HG03060 (cell line): Measurements from ENCODE around the gene YAP1.
"Not testable (repeated sequence)": the region's sequence is repeated elsewhere in the genome, so short reads cannot be mapped to it uniquely, and the experiment has no call there.

Source experiments
- ATAC-seq: cut with Tn5 transposase; IDR thresholded peaks from one replicate; pipeline ENCODE4 v1.9.1; 2021; ENCODE audit warnings: low read depth, moderate number of reproducible peaks; ENCODE audit not compliant: unreplicated experiment

The YAP1 gene

GRCh38 chr11:102234779-102235439 is 124.7 kb downstream of the YAP1 start:
- no peak for ATAC-seq

- no peak for ATAC-seq
These were observed 127.0 kb downstream of the YAP1 start for GRCh38 chr11:102237096-102237735.

DNA sequence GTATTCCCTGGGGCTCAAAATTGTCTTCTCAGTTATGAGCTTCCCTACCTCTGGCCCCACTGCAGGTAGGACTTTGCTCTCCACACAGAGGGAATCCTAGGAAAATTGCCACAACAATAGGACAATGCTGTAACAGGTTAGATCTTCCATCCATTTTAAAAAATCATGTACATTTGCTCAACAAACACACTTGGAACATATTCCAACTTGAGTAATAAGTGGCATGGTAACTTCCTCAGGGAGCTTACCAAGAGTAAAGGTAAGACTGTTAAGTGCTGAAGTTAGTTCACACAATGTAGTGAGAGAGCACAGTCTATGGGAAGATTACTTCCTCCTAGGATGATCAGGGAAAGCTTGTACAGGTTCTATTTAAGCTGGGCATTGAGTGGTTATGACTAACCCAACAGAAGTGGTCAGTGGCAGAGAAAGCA is 128.2 kb downstream of the YAP1 start:
- ATAC-seq = no peak

DNA sequence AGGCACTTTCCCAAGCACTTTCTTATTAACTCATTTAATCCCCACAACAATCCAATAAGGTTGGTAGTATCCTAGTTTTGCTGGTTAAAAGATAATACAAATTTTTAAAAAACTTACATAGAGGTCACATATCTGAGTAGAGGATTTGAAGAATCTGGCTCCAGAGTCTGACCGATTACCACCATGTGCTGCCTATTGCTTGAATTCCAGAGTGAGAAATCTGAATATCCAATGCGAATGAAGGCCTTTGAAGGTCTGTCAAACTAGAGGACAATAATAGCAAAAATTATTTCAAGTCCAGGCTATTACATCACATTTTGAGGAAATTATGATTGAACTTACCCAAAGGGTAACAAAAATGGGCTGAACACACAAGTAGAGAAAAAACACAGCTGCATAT is 129.2 kb downstream of the YAP1 start:
- ATAC-seq = no peak

DNA sequence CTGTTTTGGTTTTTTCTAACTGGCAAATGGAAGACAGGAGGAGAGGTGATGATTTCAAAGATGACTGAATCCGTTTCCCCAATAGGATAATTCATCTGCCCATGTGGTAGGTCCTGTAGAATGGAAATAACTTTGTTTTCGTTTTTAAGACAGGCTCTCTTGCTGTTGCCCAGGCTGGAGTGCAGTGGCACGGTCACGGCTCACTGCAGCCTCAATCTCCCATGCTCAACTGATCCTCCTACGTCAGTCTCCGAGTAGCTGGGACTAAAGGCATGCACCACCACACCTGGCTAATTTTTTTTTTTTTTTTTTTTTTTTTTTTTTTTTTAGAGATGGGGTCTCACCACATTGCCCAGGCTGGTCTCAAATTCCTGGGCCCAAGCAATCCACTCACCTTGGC is 129.7 kb downstream of the YAP1 start:
- ATAC-seq = no peak

GRCh38 chr11:102240502-102240901 is 130.3 kb downstream of the YAP1 start:
- no peak for ATAC-seq

DNA sequence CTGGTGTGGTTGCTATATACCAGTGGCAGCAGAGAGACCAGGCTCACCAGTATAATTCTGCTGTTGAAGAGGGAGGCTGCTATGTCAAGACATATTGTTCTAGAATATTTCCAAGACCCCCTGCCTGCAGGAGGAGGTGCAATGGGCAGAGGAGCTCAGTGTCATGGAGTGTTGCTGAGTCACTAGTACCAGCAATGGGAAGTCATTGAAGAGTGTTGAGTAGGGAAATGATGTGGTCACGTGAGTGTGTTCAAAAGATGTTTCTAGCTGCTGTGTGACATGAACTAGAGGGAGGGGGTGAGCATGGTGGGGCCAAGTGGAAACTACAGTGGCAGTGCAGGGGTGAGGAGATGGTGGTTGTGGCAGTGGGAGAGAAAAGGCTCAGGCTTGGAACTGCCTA is 130.8 kb downstream of the YAP1 start:
- no peak for ATAC-seq

GRCh38 chr11:102243399-102243884 is 133.2 kb downstream of the YAP1 start:
- ATAC-seq = no peak

- ATAC-seq = no peak
These were observed 134.6 kb downstream of the YAP1 start for GRCh38 chr11:102244681-102245409.

- no peak for ATAC-seq
These were observed 141.2 kb downstream of the YAP1 start for GRCh38 chr11:102251423-102251822.

DNA sequence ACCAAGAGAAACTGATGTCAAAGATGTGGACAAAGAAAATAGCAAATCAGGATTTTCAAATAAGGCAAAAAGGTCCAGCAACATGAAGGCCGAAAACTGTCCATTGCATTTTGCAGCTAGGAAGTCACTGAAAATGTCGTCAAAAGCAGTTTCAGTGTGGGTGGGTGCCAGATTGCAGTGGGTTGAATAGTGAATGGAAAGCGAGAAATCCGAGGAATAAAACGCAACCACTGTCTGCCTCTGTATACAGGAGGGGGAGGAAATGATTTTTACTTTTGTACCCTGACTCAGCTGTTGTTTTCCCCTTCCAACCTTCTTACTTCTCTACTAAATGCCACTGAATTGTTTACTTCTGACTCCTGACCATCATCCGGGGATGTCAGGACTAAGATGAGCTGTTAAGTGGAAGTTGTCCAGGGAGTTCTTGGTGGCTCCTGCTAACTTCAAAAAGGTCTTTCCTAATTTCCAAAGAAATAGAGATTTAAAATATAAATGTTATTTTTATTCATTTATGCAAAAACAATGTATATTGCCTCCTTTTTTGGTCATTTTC is 142.2 kb downstream of the YAP1 start:
- ATAC-seq = no peak

DNA sequence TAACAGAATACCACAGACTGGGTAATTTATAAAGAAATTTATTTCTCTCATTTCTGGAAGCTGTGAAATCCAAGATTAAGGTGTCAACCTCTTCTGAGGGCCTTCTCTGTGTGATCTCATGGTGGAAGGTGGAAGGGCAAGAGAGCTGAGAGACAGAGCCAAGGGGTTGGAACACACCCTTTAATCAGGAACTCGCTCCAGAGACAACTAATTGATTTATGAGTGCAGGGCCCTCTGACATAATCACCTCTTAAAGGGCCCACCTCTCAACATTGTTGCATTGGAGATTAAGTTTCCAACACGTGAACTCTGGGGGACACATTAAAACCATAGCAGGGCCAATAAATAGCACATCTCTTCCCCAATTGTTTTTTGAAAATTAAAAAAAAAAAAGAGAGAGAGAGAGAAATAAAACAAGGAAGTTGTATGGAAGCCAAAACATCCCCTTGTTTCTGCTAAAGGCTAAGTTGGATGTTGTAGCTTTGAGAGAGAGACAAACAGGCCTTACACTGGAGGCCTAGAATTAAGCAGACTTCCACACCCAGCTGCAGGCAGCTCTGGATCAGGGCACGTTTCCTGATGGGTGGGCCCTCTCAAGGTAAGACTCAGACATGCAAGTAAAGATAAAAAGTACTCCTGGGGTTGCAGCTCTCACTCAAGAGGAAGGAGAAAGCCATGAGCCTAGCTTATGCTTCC is 142.9 kb downstream of the YAP1 start:
- no peak for ATAC-seq

- ATAC-seq = no peak
These were observed 143.8 kb downstream of the YAP1 start for GRCh38 chr11:102254047-102254446.

- no peak for ATAC-seq
These were observed 146.0 kb downstream of the YAP1 start for GRCh38 chr11:102256251-102256650.

GRCh38 chr11:102260241-102260640 is 150.0 kb downstream of the YAP1 start:
- ATAC-seq = no peak

DNA sequence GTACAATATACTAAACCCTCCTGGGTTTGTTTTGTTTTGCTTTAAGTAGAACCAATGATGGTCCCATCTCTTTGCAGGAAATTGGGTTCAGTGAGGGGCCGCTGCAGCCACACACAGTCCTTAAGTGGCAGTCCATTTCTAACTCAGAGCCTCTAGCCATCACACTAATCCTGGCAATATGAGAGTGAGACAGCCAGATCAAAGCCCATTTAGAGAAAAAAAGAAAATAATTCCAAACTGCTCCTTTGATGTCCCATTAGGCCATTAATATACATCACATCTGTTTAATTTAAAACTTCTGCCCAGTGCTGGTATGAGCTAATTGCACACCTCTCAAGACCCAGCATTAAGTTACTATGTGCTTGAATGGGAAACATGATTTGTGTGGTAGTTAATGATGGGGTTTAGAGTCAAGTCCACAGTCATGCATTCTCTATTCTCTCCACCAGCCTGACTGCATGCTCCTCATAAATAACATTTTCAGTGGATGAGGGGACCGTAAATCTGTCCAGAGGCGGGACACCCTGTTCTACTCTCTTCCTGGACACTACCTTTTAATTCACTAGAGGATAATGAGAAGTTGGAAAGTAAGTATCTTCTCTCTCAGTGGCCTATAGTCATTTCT is 153.2 kb downstream of the YAP1 start:
- no peak for ATAC-seq

DNA sequence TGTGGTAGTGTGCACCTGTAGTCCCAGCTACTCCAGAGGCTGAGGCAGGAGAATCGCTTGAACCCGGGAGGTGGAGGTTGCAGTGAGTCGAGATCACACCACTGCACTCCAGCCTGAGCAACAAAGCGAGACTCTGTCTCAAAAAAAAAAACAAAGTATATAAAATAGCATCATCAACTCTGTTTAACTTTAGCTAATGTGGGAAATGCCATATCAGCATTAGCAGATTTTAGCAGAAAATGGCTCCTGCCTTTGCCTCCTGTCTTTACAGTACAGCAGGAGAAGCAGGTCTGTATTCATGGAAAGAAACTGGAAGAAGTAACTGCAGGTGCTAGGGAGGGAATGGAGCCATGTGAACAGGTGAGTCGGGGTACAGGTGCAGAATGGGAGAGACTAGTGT is 154.5 kb downstream of the YAP1 start:
- not testable (repeated sequence) for ATAC-seq

- ATAC-seq = no peak
These were observed 155.9 kb downstream of the YAP1 start for GRCh38 chr11:102266099-102266498.

DNA sequence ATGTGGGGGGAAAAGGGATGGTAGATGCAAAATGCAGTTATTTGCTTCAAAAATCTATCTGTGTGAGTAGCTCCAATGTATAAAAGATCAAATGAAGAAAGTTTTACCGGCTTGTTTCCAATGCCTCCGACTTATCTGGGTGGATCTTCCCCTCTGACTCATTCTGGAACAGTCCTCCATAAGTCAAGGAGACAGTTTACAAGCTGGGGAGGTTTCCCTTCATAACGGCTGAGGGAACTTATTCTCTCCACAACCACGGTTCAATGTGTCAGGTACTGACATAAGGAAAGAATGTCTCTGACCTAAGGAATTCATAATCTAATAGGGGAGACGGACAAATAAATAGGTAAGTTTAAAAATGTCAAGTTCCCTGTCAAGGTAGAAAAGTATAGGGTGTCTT is 157.4 kb downstream of the YAP1 start:
- ATAC-seq = no peak
